ENCODE data around the gene GARNL3. TPM values are rescaled to one million over a fixed set of nuclear protein-coding genes. Genes with fewer than 3 reads are reported as not detected.

Gene GARNL3
- total RNA-seq, 1 experiment from 2014 or later: 11.8 TPM

GRCh38 chr9:127330501-127330900 is 65.9 kb downstream of the GARNL3 start:
- no peak for DNase-seq
- Mint-ChIP-seq H3K4me3 (ENCODE audit: unreplicated experiment) (no peak overlapping the region), H3K36me3 (ENCODE audit: insufficient read depth, unreplicated experiment) (no peaks in the 10 kb centered on the region), H3K9me3 (ENCODE audit: unreplicated experiment) (no peaks in the 10 kb centered on the region), H3K27ac (ENCODE audit: unreplicated experiment) (no peak overlapping the region), H3K27me3 (ENCODE audit: insufficient read depth, unreplicated experiment) (no peaks in the 10 kb centered on the region), H3K4me1 (ENCODE audit: low read depth, unreplicated experiment) (no peaks in the 10 kb centered on the region)
- ChIA-PET POLR2A (no interaction called here), CTCF (interaction anchor here (0.6 kb wide), 1 partner anchor 76 kb away, joined by 3 read pairs; no protein-coding TSS in a partner anchor)
- no peak overlapping the region for H3K4me3 ChIP-seq (ENCODE audit: low read depth, low read length)
- BruUV-seq (replicated peaks): no TSS peak
- H3K4me1 ChIP-seq: no peaks in the 10 kb centered on the region
- TF ChIP-seq CTCF (IDR thresholded peaks at IDR 0.05; ENCODE audit: insufficient read depth in 1 of 2, low read depth in 1 of 2, low read length in 1 of 2, severe bottlenecking in 1 of 2, unreplicated experiment in 1 of 2): no peak
- intact Hi-C loops (cut with micrococcal nuclease; ENCODE audit: unreplicated experiment): no loop called here
- no peaks in the 10 kb centered on the region for H3K9me3 ChIP-seq
- H3K36me3 ChIP-seq (ENCODE audit: control insufficient read depth, insufficient read depth, low read length): no peaks in the 10 kb centered on the region
- no peaks in the 10 kb centered on the region for H3K27me3 ChIP-seq (replicated peaks; ENCODE audit: control insufficient read depth, insufficient read depth, low read length)

GRCh38 chr9:127333221-127334064 is 68.9 kb downstream of the GARNL3 start:
- Mint-ChIP-seq H3K27me3 (ENCODE audit: insufficient read depth, unreplicated experiment) (no peaks in the 10 kb centered on the region), H3K4me1 (ENCODE audit: low read depth, unreplicated experiment) (no peaks in the 10 kb centered on the region), H3K36me3 (ENCODE audit: insufficient read depth, unreplicated experiment) (no peaks in the 10 kb centered on the region), H3K9me3 (ENCODE audit: unreplicated experiment) (no peaks in the 10 kb centered on the region), H3K27ac (ENCODE audit: unreplicated experiment) (no peak overlapping the region), H3K4me3 (ENCODE audit: unreplicated experiment) (no peak overlapping the region)
- no peak for TF ChIP-seq CTCF (IDR thresholded peaks at IDR 0.05; ENCODE audit: insufficient read depth in 1 of 2, low read depth in 1 of 2, low read length in 1 of 2, severe bottlenecking in 1 of 2, unreplicated experiment in 1 of 2)
- POLR2A ChIA-PET: no interaction called here
- Histone ChIP-seq H3K4me3 (ENCODE audit: low read depth, low read length) (no peak overlapping the region), H3K36me3 (ENCODE audit: control insufficient read depth, insufficient read depth, low read length) (no peaks in the 10 kb centered on the region), H3K9me3 (no peaks in the 10 kb centered on the region), H3K27me3 (replicated peaks; ENCODE audit: control insufficient read depth, insufficient read depth, low read length) (no peaks in the 10 kb centered on the region), H3K4me1 (peaks cover 10% of the 10 kb centered on the region)
- no TSS peak for BruUV-seq (replicated peaks)
- intact Hi-C loops (cut with micrococcal nuclease; ENCODE audit: unreplicated experiment): no loop called here
- DNase-seq: no peak
- CTCF ChIA-PET: no interaction called here

- no peaks in the 10 kb centered on the region for H3K27me3 Mint-ChIP-seq (ENCODE audit: insufficient read depth, unreplicated experiment)
- ChIA-PET CTCF (no interaction called here), POLR2A (no interaction called here)
- H3K4me1 Mint-ChIP-seq (ENCODE audit: low read depth, unreplicated experiment): no peaks in the 10 kb centered on the region
- BruUV-seq (replicated peaks): no TSS peak
- intact Hi-C loops (cut with micrococcal nuclease; ENCODE audit: unreplicated experiment): no loop called here
- no peak overlapping the region for H3K4me3 Mint-ChIP-seq (ENCODE audit: unreplicated experiment)
- no peak overlapping the region for H3K27ac Mint-ChIP-seq (ENCODE audit: unreplicated experiment)
- no peaks in the 10 kb centered on the region for H3K27me3 ChIP-seq (replicated peaks; ENCODE audit: control insufficient read depth, insufficient read depth, low read length)
- H3K4me1 ChIP-seq: peaks cover 10% of the 10 kb centered on the region
- no peak for DNase-seq
- no peaks in the 10 kb centered on the region for H3K9me3 Mint-ChIP-seq (ENCODE audit: unreplicated experiment)
- H3K4me3 ChIP-seq (ENCODE audit: low read depth, low read length): no peak overlapping the region
- no peaks in the 10 kb centered on the region for H3K36me3 Mint-ChIP-seq (ENCODE audit: insufficient read depth, unreplicated experiment)
- no peaks in the 10 kb centered on the region for H3K9me3 ChIP-seq
- TF ChIP-seq CTCF (IDR thresholded peaks at IDR 0.05; ENCODE audit: insufficient read depth in 1 of 2, low read depth in 1 of 2, low read length in 1 of 2, severe bottlenecking in 1 of 2, unreplicated experiment in 1 of 2): no peak
- H3K36me3 ChIP-seq (ENCODE audit: control insufficient read depth, insufficient read depth, low read length): no peaks in the 10 kb centered on the region; the same call in 1 of the 2 replicates
These were observed 70.2 kb downstream of the GARNL3 start for GRCh38 chr9:127334725-127335124.
